Neuron (in vitro differentiated cells): ENCODE measurements around the gene GREB1L.

Experiments
- H2AFZ ChIP-seq: one replicate; pipeline ENCODE4 v1.6.1; 2013; ENCODE audit warnings: low read depth, mild to moderate bottlenecking, inconsistent platforms, low read length, moderate library complexity
- H3K27me3 ChIP-seq: one replicate; pipeline ENCODE4 v1.6.1; 2013; ENCODE audit warnings: low read length; ENCODE audit not compliant: insufficient read depth
- H3K36me3 ChIP-seq: one replicate; pipeline ENCODE4 v1.6.1; 2013; ENCODE audit warnings: low read length; ENCODE audit not compliant: insufficient read depth
- H3K4me1 ChIP-seq: one replicate; pipeline ENCODE4 v1.6.1; 2013; ENCODE audit warnings: low read length; ENCODE audit not compliant: insufficient read depth
- H3K4me3 ChIP-seq: 2 replicates; pipeline ENCODE4 v1.5.1; 2013; ENCODE audit warnings: mild to moderate bottlenecking, low read length, moderate library complexity
- H3K9me3 ChIP-seq: one replicate; pipeline ENCODE4 v1.6.1; 2013; ENCODE audit warnings: low read length

Gene GREB1L

GRCh38 chr18:21404426-21404825 lies 162.4 kb downstream of the GREB1L start:
- no peak overlapping the region for H2AFZ ChIP-seq
- peaks cover 92% of the 10 kb centered on the region for H3K36me3 ChIP-seq
- no peak overlapping the region for H3K4me3 ChIP-seq
- H3K4me1 ChIP-seq, result no peaks in the 10 kb centered on the region
- no peaks in the 10 kb centered on the region for H3K9me3 ChIP-seq
- no peaks in the 10 kb centered on the region for H3K27me3 ChIP-seq

GRCh38 chr18:21406116-21406515 lies 164.1 kb downstream of the GREB1L start:
- H3K4me3 ChIP-seq, result no peak overlapping the region
- no peaks in the 10 kb centered on the region for H3K27me3 ChIP-seq
- peaks cover 86% of the 10 kb centered on the region for H3K36me3 ChIP-seq
- no peaks in the 10 kb centered on the region for H3K4me1 ChIP-seq
- no peaks in the 10 kb centered on the region for H3K9me3 ChIP-seq
- H2AFZ ChIP-seq, result no peak overlapping the region

DNA sequence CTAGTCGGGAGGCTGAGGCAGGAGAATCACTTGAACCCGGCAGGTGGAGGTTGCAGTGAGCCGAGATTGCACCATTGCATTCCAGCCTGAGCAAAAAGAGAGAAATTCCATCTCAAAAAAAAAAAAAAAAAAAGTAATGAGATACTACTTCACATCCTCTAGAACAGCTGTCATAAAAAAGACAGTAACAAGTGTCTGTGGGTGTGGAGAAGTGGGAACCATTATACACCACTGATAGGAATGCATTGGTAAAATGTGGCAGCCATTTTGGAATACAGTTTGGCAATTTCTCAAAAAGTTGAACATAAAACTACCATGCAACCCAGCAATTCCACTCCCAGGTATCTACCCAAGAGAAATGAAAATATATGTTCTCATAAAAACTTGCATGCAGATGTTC lies 166.6 kb downstream of the GREB1L start:
- Histone ChIP-seq H3K9me3 (no peaks in the 10 kb centered on the region), H3K27me3 (no peaks in the 10 kb centered on the region), H3K4me3 (no peak overlapping the region), H3K4me1 (no peaks in the 10 kb centered on the region), H2AFZ (no peak overlapping the region), H3K36me3 (peaks cover 76% of the 10 kb centered on the region)

DNA sequence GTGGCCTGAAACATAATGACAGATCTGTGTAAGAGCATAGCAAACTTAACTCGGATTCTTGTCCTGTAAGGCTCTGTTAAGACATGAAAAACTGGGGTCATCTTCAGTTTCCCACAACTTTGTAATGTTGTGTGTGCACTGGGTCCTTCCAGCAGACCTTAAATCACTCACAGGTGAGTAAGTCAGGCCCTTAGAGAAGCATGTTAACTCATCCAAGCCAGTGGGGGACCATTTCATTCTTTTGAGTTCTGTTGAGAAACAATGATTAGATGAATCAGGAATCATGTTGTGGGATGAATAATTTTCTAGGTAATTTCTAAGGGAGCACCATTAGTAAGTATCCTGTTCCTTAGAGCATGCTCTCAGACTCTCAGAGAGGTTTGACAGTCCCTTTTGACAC lies 191.4 kb downstream of the GREB1L start:
- Histone ChIP-seq H3K36me3 (peaks cover 38% of the 10 kb centered on the region), H3K4me3 (no peak overlapping the region), H3K27me3 (no peaks in the 10 kb centered on the region), H3K9me3 (no peaks in the 10 kb centered on the region), H2AFZ (no peak overlapping the region), H3K4me1 (no peaks in the 10 kb centered on the region)

DNA sequence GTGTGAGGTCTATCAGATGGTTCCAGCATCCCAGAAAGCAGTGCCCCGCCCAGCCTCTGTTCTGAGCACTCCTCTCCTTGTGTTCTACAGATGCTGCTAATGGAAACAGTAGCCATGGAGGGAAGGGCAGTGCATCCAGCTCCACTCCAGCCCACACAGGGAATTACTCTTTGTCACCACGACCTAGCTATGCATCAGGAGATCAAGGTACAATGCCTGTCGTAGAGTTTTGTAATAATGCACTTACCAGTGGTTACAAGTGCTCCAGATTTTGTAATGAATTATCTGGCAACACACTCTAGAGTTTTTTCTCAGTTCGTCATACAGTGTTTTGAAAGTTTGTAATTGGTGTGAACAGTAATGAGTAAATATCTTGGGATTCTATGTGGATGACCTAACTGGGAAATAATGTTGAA lies 197.4 kb downstream of the GREB1L start:
- Histone ChIP-seq H3K36me3 (peaks cover 90% of the 10 kb centered on the region), H3K4me3 (no peak overlapping the region), H3K27me3 (no peaks in the 10 kb centered on the region), H3K4me1 (no peaks in the 10 kb centered on the region), H2AFZ (no peak overlapping the region), H3K9me3 (no peaks in the 10 kb centered on the region)

DNA sequence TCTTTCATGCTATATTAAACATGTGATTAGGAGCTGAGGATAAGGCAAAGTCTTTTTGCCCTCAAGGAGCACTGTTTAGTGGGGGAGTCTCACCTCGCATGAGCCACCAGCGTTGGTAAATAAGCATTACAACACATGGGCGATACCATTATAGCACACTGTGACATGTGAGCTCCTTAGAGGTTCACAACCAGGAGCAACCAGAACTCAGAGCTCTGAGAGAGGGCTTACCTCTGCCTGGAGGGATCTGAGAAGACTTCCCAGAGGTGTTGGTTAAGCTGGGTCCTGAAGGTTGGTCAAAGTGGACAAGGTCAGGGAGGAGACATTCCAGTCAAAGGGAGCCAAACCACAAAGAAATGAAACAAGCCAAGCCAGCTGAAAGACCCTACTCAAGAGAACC lies 199.6 kb downstream of the GREB1L start:
- Histone ChIP-seq H2AFZ (no peak overlapping the region), H3K9me3 (no peaks in the 10 kb centered on the region), H3K4me3 (no peak overlapping the region), H3K4me1 (no peaks in the 10 kb centered on the region), H3K27me3 (no peaks in the 10 kb centered on the region), H3K36me3 (peaks cover 84% of the 10 kb centered on the region)

DNA sequence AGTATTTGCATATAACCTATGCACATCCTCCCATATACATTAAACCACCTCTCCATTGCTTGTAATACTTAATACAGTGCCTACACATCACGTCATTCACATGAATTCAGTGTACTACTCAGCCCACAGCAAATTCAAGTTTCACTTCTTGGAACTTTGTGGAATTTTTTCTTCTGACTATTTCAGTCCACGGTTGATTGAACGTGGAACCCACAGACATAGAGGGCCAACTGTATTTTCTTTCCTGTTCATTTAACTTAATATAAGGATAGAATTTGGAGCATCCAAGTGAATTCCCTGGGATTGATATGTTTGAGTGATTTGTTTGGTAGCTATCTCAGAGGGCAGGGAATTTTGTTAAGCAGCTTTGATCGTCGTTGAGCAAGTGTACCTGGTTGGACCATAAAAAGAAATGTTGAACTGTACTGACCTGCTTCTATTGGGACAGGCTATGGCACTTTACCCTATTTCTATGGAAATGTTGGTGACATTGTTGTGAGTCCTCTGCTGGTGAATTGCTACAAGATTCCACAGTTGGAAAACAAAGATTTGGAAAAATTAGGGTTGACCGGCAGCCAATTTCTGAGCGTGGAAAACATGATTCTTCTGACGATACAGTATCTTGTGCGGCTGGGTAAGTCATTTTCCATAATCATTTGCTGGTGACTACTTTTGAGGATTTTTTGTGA lies 201.9 kb downstream of the GREB1L start:
- Histone ChIP-seq H3K4me1 (no peaks in the 10 kb centered on the region), H3K4me3 (no peak overlapping the region), H2AFZ (no peak overlapping the region), H3K9me3 (no peaks in the 10 kb centered on the region), H3K36me3 (peaks cover 82% of the 10 kb centered on the region), H3K27me3 (no peaks in the 10 kb centered on the region)

GRCh38 chr18:21444465-21445212 lies 202.6 kb downstream of the GREB1L start:
- Histone ChIP-seq H3K36me3 (peaks cover 82% of the 10 kb centered on the region), H2AFZ (no peak overlapping the region), H3K27me3 (no peaks in the 10 kb centered on the region), H3K4me3 (no peak overlapping the region), H3K9me3 (no peaks in the 10 kb centered on the region), H3K4me1 (no peaks in the 10 kb centered on the region)

DNA sequence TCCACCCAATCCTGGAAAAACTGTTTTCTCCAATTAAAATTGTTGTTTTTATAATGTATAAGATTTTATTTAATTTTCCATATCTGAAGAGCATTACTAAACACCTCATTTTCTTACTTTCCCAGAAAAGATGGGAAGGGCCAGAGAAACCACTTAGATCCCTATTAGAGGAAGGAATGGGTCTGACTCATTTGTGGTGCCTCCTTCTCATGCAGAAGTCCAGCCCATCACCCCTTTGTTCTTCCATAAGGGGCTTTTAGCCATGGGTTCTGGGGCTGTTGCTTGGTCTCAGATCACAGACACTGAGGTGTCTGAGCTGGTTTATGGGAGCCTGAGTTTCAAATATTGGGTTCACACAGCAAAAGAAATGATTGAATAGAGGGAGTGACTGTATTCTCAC lies 206.3 kb downstream of the GREB1L start:
- H3K27me3 ChIP-seq, result no peaks in the 10 kb centered on the region
- H3K4me3 ChIP-seq, result no peak overlapping the region
- no peaks in the 10 kb centered on the region for H3K9me3 ChIP-seq
- H3K36me3 ChIP-seq, result peaks cover 82% of the 10 kb centered on the region
- H3K4me1 ChIP-seq, result no peaks in the 10 kb centered on the region
- no peak overlapping the region for H2AFZ ChIP-seq

GRCh38 chr18:21449367-21450290 lies 207.6 kb downstream of the GREB1L start:
- Histone ChIP-seq H3K27me3 (no peaks in the 10 kb centered on the region), H3K36me3 (peaks cover 84% of the 10 kb centered on the region)

GRCh38 chr18:21450503-21450902 lies 208.5 kb downstream of the GREB1L start:
- H3K4me3 ChIP-seq, result no peak overlapping the region
- no peak overlapping the region for H2AFZ ChIP-seq
- no peaks in the 10 kb centered on the region for H3K9me3 ChIP-seq
- peaks cover 86% of the 10 kb centered on the region for H3K36me3 ChIP-seq
- H3K4me1 ChIP-seq, result no peaks in the 10 kb centered on the region
- no peaks in the 10 kb centered on the region for H3K27me3 ChIP-seq

More at GRCh38 chr18:21449367-21450290, 207.6 kb downstream of the GREB1L start:
- no peak overlapping the region for H2AFZ ChIP-seq
- H3K9me3 ChIP-seq, result no peaks in the 10 kb centered on the region
- no peaks in the 10 kb centered on the region for H3K4me1 ChIP-seq
- H3K4me3 ChIP-seq, result no peak overlapping the region

DNA sequence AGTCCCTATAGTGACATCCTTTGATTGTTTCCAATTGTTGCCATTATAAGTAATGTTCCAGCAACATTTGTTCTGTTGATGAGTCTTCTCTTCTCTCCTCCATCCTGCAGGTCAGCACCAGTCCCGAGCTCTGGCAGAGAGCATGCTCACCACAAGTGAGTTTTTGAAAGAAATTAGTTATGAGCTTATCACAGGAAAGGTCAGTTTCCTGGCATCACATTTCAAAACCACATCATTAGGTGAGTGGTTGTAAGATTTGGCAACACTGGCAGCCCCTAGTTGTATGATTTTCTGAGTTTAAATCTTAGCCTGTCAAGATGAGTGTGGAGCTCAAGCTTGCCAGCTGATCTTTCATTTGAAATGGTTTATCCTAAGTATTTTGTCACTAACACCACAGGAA lies 208.9 kb downstream of the GREB1L start:
- Histone ChIP-seq H2AFZ (no peak overlapping the region), H3K4me1 (no peaks in the 10 kb centered on the region), H3K4me3 (no peak overlapping the region), H3K27me3 (no peaks in the 10 kb centered on the region), H3K36me3 (peaks cover 83% of the 10 kb centered on the region), H3K9me3 (no peaks in the 10 kb centered on the region)

- H3K4me1 ChIP-seq, result no peaks in the 10 kb centered on the region
- H3K9me3 ChIP-seq, result no peaks in the 10 kb centered on the region
- peaks cover 87% of the 10 kb centered on the region for H3K36me3 ChIP-seq
- H3K27me3 ChIP-seq, result no peaks in the 10 kb centered on the region
- no peak overlapping the region for H2AFZ ChIP-seq
- H3K4me3 ChIP-seq, result no peak overlapping the region
These were observed 209.8 kb downstream of the GREB1L start for GRCh38 chr18:21451851-21452250.
